Astrocyte (in vitro differentiated cells and primary cell): Measurements from ENCODE around the gene PAFAH1B1. TPM values are rescaled to one million over a fixed set of nuclear protein-coding genes. Genes with fewer than 3 reads are reported as not detected.
"Not testable (repeated sequence)": the region's sequence is repeated elsewhere in the genome, so short reads cannot be mapped to it uniquely, and the experiment has no call there.

Experiments used
- DNase-seq: peaks from one replicate; pipeline ENCODE4 v3.0.0-alpha.2; 2010; ENCODE audit warnings: low read depth
- FAIRE-seq: peaks from 2 replicates; lab custom pipeline; 2011; peaks lifted over from hg19 to GRCh38; lab: Jason Lieb, UNC
- H2AFZ ChIP-seq: 2 replicates; pipeline ENCODE4 v1.6.0; 2012; ENCODE audit warnings: low read depth, low read length, inconsistent platforms
- H3K27ac ChIP-seq: 2 replicates; pipeline ENCODE4 v1.5.1; 2011; ENCODE audit warnings: low read depth, low read length, inconsistent platforms
- H3K27me3 ChIP-seq: 2 replicates; pipeline ENCODE4 v1.6.0; 2011; ENCODE audit warnings: low read length, inconsistent platforms; ENCODE audit not compliant: insufficient read depth
- H3K36me3 ChIP-seq: 2 replicates; pipeline ENCODE4 v1.5.1; 2011; ENCODE audit warnings: low read length, inconsistent platforms; ENCODE audit not compliant: insufficient read depth
- H3K4me1 ChIP-seq: 2 replicates; pipeline ENCODE4 v1.5.1; 2011; ENCODE audit warnings: low read length, inconsistent platforms; ENCODE audit not compliant: insufficient read depth
- H3K4me2 ChIP-seq: 2 replicates; pipeline ENCODE4 v1.6.0; 2012; ENCODE audit warnings: low read length, inconsistent platforms
- H3K4me3 ChIP-seq: 2 replicates; pipeline ENCODE4 v1.5.1; 2011; ENCODE audit warnings: low read depth, mild to moderate bottlenecking, low read length, inconsistent platforms; ENCODE audit not compliant: insufficient read depth
- H3K79me2 ChIP-seq: 2 replicates; pipeline ENCODE4 v1.6.0; 2012; ENCODE audit warnings: mild to moderate bottlenecking, low read length, inconsistent platforms; ENCODE audit not compliant: insufficient read depth
- H3K9ac ChIP-seq: 2 replicates; pipeline ENCODE4 v1.6.0; 2012; ENCODE audit warnings: mild to moderate bottlenecking, low read length, inconsistent platforms
- H3K9me3 ChIP-seq: 2 replicates; pipeline ENCODE4 v1.5.1; 2012; ENCODE audit warnings: low read depth, mild to moderate bottlenecking, low read length, inconsistent platforms; ENCODE audit not compliant: insufficient read depth
- H4K20me1 ChIP-seq: 2 replicates; pipeline ENCODE4 v1.6.0; 2012; ENCODE audit warnings: low read length, inconsistent platforms; ENCODE audit not compliant: insufficient read depth
- H3K27ac Mint-ChIP-seq: one replicate; pipeline ENCODE4 v1.8.0; 2021; ENCODE audit warnings: mild to moderate bottlenecking, mixed read lengths; ENCODE audit not compliant: unreplicated experiment
- H3K27me3 Mint-ChIP-seq: one replicate; pipeline ENCODE4 v1.8.0; 2021; ENCODE audit warnings: low read depth, mixed read lengths; ENCODE audit not compliant: unreplicated experiment
- H3K36me3 Mint-ChIP-seq: one replicate; pipeline ENCODE4 v1.8.0; 2021; ENCODE audit warnings: low read depth, mixed read lengths; ENCODE audit not compliant: unreplicated experiment
- H3K4me1 Mint-ChIP-seq: one replicate; pipeline ENCODE4 v1.8.0; 2021; ENCODE audit warnings: low read depth, mixed read lengths; ENCODE audit not compliant: unreplicated experiment
- H3K4me3 Mint-ChIP-seq: one replicate; pipeline ENCODE4 v1.8.0; 2021; ENCODE audit warnings: mild to moderate bottlenecking, moderate library complexity, mixed read lengths; ENCODE audit not compliant: unreplicated experiment
- H3K9me3 Mint-ChIP-seq: one replicate; pipeline ENCODE4 v1.8.0; 2021; ENCODE audit warnings: mild to moderate bottlenecking, mixed read lengths; ENCODE audit not compliant: unreplicated experiment
- CTCF ChIP-seq: IDR thresholded peaks from 2 replicates; pipeline ENCODE4 v1.5.1; 2011; ENCODE audit warnings: low read depth, mild to moderate bottlenecking, inconsistent platforms, low read length, moderate library complexity; ENCODE audit not compliant: insufficient read depth
- EZH2 ChIP-seq: IDR thresholded peaks from 2 replicates; pipeline ENCODE4 v1.6.1; 2012; ENCODE audit warnings: mild to moderate bottlenecking, low read length, inconsistent platforms; ENCODE audit not compliant: insufficient read depth
- total RNA-seq: library from RNA; stranded (reverse); gene quantifications from 2 replicates; pipeline ENCODE4 v1.2.1, GENCODE V29; 2021

PAFAH1B1 gene
- total RNA-seq, 1 donor from 2014 or later: 195 TPM

GRCh38 chr17:2655546-2655945 lies 62.1 kb downstream of the PAFAH1B1 start:
- no peak overlapping the region for H2AFZ ChIP-seq
- no peak for TF ChIP-seq CTCF
- no peak for TF ChIP-seq EZH2
- H3K9me3 Mint-ChIP-seq: peaks cover under 1% of the 10 kb centered on the region
- H3K27me3 ChIP-seq: no peaks in the 10 kb centered on the region
- peaks cover 90% of the 10 kb centered on the region for H4K20me1 ChIP-seq
- H3K27ac ChIP-seq: no peak overlapping the region
- H3K4me1 ChIP-seq: peaks cover 7% of the 10 kb centered on the region
- no peak overlapping the region for H3K4me3 ChIP-seq
- no peak overlapping the region for H3K9ac ChIP-seq
- peaks cover 19% of the 10 kb centered on the region for H3K36me3 Mint-ChIP-seq
- peaks cover 14% of the 10 kb centered on the region for H3K36me3 ChIP-seq
- H3K4me3 Mint-ChIP-seq: no peak overlapping the region
- peaks cover 96% of the 10 kb centered on the region for H3K79me2 ChIP-seq
- H3K4me2 ChIP-seq: no peak overlapping the region
- no peaks in the 10 kb centered on the region for H3K27me3 Mint-ChIP-seq
- DNase-seq (no peak), FAIRE-seq (no peak)
- no peaks in the 10 kb centered on the region for H3K9me3 ChIP-seq
- H3K27ac Mint-ChIP-seq: no peak overlapping the region
- H3K4me1 Mint-ChIP-seq: peaks cover 12% of the 10 kb centered on the region

DNA sequence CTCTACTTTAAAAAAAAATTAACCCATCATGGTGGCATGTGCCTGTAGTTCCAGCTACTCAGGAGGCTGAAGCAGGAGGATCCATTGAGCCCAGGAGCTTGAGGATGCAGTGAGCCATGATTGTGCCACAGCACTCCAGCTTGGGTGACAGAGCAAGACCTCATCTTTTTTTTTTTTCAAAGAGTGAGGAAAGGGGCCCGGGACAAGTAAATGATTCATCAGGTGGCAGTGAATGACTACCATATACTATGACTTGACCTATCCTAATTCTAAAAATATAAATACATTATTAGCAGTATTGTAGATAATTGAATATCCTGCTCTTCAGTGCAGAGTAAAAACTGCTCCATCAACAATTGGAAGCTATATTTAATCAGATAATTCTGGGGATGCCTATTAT lies 62.8 kb downstream of the PAFAH1B1 start:
- Histone ChIP-seq H3K27me3 (no peaks in the 10 kb centered on the region), H3K4me2 (no peak overlapping the region), H2AFZ (no peak overlapping the region), H4K20me1 (peaks cover 90% of the 10 kb centered on the region), H3K79me2 (peaks cover 96% of the 10 kb centered on the region), H3K9me3 (no peaks in the 10 kb centered on the region), H3K27ac (no peak overlapping the region), H3K4me1 (peaks cover under 1% of the 10 kb centered on the region), H3K36me3 (peaks cover 14% of the 10 kb centered on the region), H3K9ac (no peak overlapping the region), H3K4me3 (no peak overlapping the region)
- DNase-seq (no peak), FAIRE-seq (no peak)
- Mint-ChIP-seq H3K9me3 (peaks cover 4% of the 10 kb centered on the region), H3K27ac (no peak overlapping the region), H3K36me3 (peaks cover 22% of the 10 kb centered on the region), H3K27me3 (no peaks in the 10 kb centered on the region), H3K4me1 (peaks cover 9% of the 10 kb centered on the region), H3K4me3 (no peak overlapping the region)
- TF ChIP-seq CTCF (no peak), EZH2 (no peak)

GRCh38 chr17:2659337-2659736 lies 65.9 kb downstream of the PAFAH1B1 start:
- H3K27me3 Mint-ChIP-seq, H3K9me3 Mint-ChIP-seq, H3K9ac ChIP-seq, H2AFZ ChIP-seq, H3K27ac ChIP-seq, H3K4me2 ChIP-seq, H3K27me3 ChIP-seq, H3K9me3 ChIP-seq, DNase-seq, FAIRE-seq, H3K4me1 Mint-ChIP-seq, H3K4me3 Mint-ChIP-seq, H3K4me1 ChIP-seq, H3K4me3 ChIP-seq: not testable (repeated sequence)
- Mint-ChIP-seq H3K27ac (peak overlapping the region; percentile 62), H3K36me3 (peaks cover 14% of the 10 kb centered on the region)
- Histone ChIP-seq H3K36me3 (peaks cover 12% of the 10 kb centered on the region), H4K20me1 (peaks cover 94% of the 10 kb centered on the region), H3K79me2 (peaks cover 99% of the 10 kb centered on the region)

DNA sequence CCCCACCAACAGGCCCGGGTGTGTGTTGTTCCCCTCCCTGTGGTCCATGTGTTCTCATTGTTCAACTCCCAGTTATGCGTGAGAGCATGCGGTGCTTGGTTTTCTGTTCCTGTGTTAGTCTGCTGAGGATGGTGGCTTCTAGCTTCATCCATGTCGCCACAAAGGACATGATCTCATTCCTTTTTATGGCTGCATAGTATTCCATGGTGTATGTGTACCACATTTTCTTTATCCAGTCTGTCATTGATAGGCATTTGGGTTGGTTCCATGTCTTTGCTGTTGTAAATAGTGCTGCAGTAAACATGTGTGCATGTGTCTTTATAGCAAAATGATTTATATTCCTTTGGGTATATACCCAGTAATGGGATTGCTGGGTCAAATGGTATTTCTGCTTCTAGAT lies 67.0 kb downstream of the PAFAH1B1 start:
- not testable (repeated sequence) for H3K4me3 ChIP-seq, H3K4me3 Mint-ChIP-seq, H3K27ac ChIP-seq, DNase-seq, H3K9me3 ChIP-seq, H2AFZ ChIP-seq, H3K9ac ChIP-seq, H3K4me2 ChIP-seq, H3K27me3 ChIP-seq, FAIRE-seq, H3K4me1 ChIP-seq, H3K9me3 Mint-ChIP-seq, H3K27me3 Mint-ChIP-seq, H3K36me3 ChIP-seq
- peak overlapping the region; percentile 28 for H3K27ac Mint-ChIP-seq
- H4K20me1 ChIP-seq: peaks cover 95% of the 10 kb centered on the region
- H3K36me3 Mint-ChIP-seq: peaks cover 14% of the 10 kb centered on the region
- peaks cover 99% of the 10 kb centered on the region for H3K79me2 ChIP-seq
- peaks cover 10% of the 10 kb centered on the region for H3K4me1 Mint-ChIP-seq
